PFSK-1 (cell line): ENCODE measurements around the gene FAM13A.

Experiments used
- FOXP2 ChIP-seq: optimal IDR thresholded peaks from 2 replicates; pipeline ENCODE3; 2011; ENCODE audit warnings: borderline replicate concordance, control low read depth, inconsistent platforms; ENCODE audit not compliant: insufficient read depth; ENCODE audit errors: extremely low read length, extremely low read depth
- POLR2AphosphoS5 ChIP-seq: IDR thresholded peaks from 2 replicates; pipeline ENCODE4 v1.6.1; 2012; ENCODE audit warnings: low read depth, mild to moderate bottlenecking, control low read depth, low read length, moderate library complexity
- REST ChIP-seq, 2 experiments: IDR thresholded peaks; 2 replicates each; pipeline versions ENCODE4 v1.6.1 to v1.8.0; 2011 to 2012; ENCODE audit warnings: low read depth in 2 of 2, low read length in 2 of 2, control low read depth in 1 of 2, inconsistent platforms in 1 of 2, mild to moderate bottlenecking in 1 of 2, moderate library complexity in 1 of 2; ENCODE audit not compliant: insufficient read depth in 1 of 2
- SIN3A ChIP-seq: IDR thresholded peaks from 2 replicates; pipeline ENCODE4 v1.6.1; 2012; ENCODE audit warnings: mild to moderate bottlenecking, low read length, moderate library complexity, borderline replicate concordance; ENCODE audit not compliant: insufficient read depth
- TAF1 ChIP-seq: IDR thresholded peaks from 2 replicates; pipeline ENCODE4 v1.6.1; 2012; ENCODE audit warnings: low read length, control low read depth, borderline replicate concordance; ENCODE audit not compliant: insufficient read depth

The FAM13A gene

GRCh38 chr4:88897752-88898151, 159.2 kb downstream of the FAM13A start:
- TF ChIP-seq POLR2AphosphoS5 (no peak), TAF1 (no peak), SIN3A (no peak), FOXP2 (no peak), REST (IDR thresholded peaks at IDR 0.05; ENCODE audit: insufficient read depth in 1 of 2, low read depth in 2 of 2, low read length in 2 of 2) (no peak)

GRCh38 chr4:88897180-88897579, 159.8 kb downstream of the FAM13A start:
- no peak for TF ChIP-seq FOXP2
- no peak for TF ChIP-seq REST (IDR thresholded peaks at IDR 0.05; ENCODE audit: insufficient read depth in 1 of 2, low read depth in 2 of 2, low read length in 2 of 2)
- TF ChIP-seq TAF1, result no peak
- TF ChIP-seq POLR2AphosphoS5, result no peak
- no peak for TF ChIP-seq SIN3A

GRCh38 chr4:88893961-88894360, 163.0 kb downstream of the FAM13A start:
- no peak for TF ChIP-seq SIN3A
- no peak for TF ChIP-seq REST (IDR thresholded peaks at IDR 0.05; ENCODE audit: insufficient read depth in 1 of 2, low read depth in 2 of 2, low read length in 2 of 2)
- no peak for TF ChIP-seq POLR2AphosphoS5
- TF ChIP-seq TAF1, result no peak
- no peak for TF ChIP-seq FOXP2

GRCh38 chr4:88892646-88893045, 164.3 kb downstream of the FAM13A start:
- TF ChIP-seq REST (IDR thresholded peaks at IDR 0.05; ENCODE audit: insufficient read depth in 1 of 2, low read depth in 2 of 2, low read length in 2 of 2), result no peak
- no peak for TF ChIP-seq SIN3A
- no peak for TF ChIP-seq FOXP2
- no peak for TF ChIP-seq POLR2AphosphoS5
- TF ChIP-seq TAF1, result no peak

GRCh38 chr4:88891636-88892035, 165.3 kb downstream of the FAM13A start:
- no peak for TF ChIP-seq FOXP2
- TF ChIP-seq REST (IDR thresholded peaks at IDR 0.05; ENCODE audit: insufficient read depth in 1 of 2, low read depth in 2 of 2, low read length in 2 of 2), result no peak
- TF ChIP-seq TAF1, result no peak
- TF ChIP-seq SIN3A, result no peak
- TF ChIP-seq POLR2AphosphoS5, result no peak
